Activated CD8-positive, alpha-beta memory T cell treated with anti-CD3 and anti-CD28 coated beads for 1 hour (primary cell): ENCODE results near the gene HS1BP3.

Experiments used
- DNase-seq, 2 donors: peaks; one replicate each; pipeline ENCODE4 v3.0.0-alpha.2; 2020; ENCODE audit warnings: low read depth in 1 of 2; ENCODE audit errors: extremely low read depth in 1 of 2

HS1BP3 gene

GRCh38 chr2:20589975-20590703, 60.8 kb downstream of the HS1BP3 start:
- no peak for DNase-seq

DNA sequence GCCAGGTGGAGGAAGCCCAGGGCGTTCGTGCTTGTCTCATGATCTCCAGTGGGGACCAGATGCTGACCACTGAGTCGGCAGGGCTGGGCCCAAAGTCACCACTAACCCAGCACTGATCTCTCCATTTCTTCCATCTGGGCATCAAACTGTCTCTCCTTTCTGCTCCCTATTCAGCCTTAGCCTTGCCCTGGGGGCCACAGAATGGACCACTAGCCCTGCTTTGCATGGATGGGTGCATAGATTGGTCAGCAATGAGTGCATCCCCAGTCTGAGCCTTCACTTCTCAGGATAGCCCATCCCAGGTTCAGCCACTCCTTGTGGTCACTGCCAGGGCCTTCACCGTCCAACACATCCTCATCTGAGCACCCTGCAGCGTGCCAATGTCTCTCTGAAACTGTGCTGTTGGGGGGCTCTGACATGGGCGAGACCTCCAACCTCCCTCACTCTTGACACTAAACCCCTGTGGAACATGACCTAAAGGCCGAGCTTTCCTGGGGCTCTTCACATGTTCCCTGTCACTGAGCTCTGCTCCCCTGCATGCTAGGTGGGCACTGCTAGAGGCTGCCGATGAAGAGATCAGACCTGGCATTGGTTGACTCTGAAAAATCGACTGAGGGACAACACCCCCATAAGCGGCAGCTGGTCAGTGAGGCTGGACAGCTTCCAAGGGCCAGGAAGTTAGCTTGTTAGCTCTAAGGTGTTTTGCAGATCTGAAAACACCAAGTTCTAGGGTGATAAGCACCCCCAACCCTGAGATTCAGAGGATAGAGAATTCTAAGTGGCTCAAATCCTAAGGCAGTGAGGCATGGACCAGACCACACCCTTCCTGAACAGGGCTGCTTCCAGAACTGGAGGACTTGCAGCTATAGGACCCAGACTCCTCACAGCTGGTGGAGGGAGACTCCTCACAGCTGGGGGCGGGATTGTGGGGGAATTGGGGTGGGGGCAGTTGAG, 61.7 kb downstream of the HS1BP3 start:
- DNase-seq, result no peak

GRCh38 chr2:20585710-20586594, 64.9 kb downstream of the HS1BP3 start:
- no peak for DNase-seq

DNA sequence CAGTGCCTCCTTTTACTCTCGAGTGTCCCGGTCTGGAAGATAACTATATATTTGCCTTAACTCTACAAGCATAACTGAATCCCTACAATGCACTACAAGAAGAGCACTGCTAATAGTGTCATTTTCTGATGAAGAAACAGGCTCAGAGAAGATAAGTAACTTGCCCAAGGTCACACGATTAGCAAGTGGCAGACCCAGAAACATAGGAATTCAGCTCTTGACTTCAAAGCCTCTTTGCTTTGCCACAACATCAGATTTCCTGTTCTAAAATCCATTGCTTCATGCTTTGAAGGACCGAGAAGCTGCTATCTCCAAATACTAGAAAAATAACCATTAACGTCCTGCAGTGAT, 65.6 kb downstream of the HS1BP3 start:
- DNase-seq, result no peak

DNA sequence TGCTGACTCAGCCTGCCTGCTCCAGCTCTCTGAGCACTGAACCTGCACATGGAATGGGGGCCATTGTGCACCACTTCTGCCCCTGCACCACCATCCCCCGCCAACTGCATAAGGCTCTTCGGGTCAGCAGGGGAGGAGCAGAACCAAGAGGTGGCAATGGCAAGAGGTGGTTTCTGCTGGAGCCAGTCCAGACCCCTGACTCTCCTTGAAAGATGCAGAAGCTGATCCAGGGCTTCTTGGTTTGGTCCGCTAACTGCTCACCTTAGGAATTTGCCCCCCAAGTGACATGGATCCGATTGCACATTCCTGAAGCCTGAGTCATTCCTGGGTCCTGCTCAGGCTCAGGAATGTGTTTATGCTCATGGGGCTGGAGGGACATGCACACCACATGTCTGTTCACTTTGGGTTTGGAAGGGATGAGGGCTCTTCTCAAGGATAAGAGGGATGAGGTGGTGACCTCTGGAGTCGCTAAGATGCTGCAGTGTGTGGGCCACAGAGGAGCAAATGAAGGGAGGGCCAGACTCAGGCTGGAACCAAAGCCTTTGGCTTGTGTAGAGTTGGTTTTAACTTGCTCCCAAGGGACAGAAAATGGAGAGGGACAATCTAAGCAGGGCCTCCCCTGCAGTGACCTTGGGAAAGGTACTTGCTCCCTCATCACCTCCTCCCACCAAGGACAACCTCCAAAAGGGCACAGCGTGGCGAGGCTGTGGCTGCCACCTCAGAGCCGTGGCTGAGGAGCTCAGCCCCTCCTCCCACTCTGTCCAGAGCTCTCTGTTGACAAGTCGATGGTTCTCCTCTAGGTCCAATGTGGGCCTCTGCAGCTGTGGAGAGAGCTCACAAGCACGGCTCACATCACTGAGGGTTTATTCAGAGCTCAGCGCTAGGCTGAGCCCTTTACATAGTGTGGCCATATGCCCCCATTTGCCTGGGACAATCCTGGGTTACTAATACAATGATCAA, 66.2 kb downstream of the HS1BP3 start:
- DNase-seq, result no peak

DNA sequence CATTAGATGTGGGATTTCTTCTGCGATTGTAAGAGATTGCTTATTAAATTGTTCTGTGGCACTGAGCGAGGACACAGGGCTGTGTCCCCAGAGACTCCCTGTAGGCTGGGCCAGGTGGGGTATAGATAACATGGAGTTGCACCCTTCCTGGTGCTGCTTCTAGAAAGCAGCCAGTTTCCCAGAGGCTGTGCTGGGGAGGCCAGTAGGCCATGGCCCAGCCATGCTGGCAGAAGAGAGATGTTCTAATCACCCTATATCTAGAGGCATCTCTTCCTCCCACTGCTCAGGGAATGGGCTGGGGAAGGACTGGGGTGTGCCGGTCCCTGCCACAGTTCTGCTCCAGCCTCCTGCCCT, 66.9 kb downstream of the HS1BP3 start:
- DNase-seq, result no peak

- DNase-seq, result no peak
These were observed 67.4 kb downstream of the HS1BP3 start for GRCh38 chr2:20583425-20583881.

DNA sequence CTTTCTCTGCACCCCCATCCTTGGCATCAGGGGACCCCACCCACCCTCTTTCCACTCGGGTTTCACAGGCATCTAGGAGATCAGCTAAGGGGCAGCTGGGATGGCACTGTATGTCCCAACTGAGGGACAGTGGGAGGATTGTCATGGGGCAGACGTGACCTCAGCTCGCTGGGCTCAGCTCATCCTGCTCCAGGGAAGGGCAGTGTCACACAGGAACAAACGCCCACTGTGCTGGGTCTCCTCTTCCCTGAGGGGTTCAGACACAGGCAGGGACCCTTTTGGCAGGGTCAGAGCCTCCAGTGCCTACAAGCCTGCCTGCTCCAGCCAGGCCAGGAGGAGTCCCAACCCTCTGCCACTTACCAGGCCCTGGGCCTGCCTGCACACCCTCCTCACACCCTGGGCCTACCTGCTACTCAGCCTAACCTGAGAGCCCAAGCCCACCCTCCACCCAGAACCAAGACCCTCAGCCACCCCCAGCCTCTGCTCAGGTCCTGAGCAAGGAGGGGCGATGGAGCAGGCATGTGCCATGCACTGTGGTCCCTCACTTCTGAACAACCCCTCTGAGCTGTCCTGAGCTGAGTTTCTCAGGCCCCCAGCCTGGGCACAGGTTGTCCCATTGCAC, 68.2 kb downstream of the HS1BP3 start:
- no peak for DNase-seq

DNA sequence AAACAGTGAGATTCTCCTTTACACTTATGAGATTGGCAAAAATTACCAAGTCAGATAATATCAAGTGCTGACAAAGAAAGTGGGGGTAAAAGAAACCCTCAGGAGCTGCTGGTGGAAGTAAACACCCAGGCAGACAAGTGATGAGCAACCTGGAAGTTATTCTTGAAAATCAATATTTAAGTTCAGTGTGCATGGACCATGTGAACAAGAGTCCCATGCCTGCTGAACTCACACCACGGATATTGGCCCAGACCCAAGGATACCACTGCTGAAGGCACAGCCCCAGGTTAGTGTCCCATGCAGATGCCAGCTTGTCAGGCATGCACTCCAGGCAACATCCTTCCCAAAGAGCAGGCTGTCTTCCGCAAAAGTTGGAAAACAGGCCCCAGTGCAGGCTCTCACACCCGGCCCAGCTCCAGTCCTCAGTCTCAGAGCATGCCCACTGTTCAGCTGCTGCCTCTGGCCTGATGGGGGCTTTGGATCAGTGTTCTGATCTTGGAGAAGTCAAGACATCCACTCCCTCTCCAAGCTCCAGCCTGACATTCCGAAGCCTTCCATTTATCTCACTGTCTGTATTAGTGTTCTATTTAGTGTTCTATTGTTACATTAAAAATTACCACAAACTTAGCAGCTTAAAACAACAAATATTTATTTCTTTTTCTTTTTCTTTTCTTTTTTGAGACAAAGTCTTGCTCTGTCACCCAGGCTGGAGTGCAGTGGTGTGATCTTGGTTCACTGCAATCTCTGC, 70.0 kb downstream of the HS1BP3 start:
- no peak for DNase-seq

GRCh38 chr2:20579866-20580265, 71.0 kb downstream of the HS1BP3 start:
- DNase-seq, result no peak

GRCh38 chr2:20578895-20579825, 71.7 kb downstream of the HS1BP3 start:
- DNase-seq, result no peak

DNA sequence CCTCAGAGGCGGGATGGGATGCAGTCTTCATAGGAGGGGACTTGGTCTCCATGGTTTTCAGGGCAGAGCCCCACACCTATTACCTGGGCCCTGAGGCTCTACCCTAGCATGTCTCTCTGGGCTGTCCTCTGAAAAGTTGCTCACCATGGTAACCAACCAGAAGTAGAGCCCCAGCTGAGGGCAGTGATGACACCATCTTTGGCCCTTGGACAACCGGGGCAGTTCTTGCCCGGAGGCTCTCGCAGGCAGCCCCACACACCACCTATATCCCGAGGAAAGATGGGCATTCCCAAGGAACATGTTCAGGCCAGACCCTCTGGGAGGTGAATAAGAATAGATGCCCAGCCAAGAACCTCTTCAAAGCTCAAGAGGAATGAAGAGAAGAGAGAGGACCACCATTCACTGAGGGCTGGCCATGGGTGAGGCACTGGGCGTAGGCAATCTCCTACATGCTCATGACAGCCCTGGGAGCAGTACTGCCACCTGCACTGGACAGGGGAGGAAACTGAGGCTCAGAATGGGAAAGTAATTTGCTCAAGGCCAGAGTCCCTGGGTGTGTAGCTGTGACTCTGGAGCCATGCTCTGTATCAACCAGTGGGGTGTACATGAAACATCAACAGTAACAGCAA, 72.5 kb downstream of the HS1BP3 start:
- no peak for DNase-seq

DNA sequence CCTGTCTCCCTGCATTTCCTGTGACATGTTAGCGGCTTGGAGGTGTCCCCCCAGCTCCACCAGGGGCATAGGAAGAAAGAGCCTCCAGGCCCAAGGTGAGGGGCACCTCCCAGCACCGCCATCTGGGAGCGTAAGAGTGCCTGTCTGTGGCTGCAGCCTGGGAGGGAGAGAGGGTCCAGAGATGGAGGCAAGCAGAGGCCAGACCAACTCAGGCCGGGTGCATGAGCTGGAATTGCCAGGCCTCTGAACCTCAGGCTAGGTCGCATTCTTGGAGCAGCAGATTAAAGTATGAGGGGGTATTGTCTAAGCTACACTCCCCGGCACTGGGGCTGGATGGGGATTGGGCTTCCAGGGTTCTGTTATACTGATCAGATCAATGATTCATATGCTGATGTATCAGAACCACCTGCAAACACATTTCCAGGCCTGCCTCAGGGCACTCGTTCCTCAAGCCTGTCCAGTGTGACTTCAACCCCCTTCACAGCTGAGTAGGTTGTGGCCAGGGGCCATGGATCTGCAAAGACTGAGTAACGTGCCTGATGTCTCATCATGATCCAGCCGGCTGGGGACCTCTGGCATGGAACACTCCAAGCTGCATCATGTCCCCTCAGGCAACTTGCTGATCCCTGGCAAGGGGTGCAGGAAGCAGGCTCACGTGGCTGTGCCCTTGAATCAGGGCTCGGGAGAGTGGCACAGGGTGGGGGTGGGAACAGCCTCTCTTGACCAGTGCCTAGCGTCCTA, 73.2 kb downstream of the HS1BP3 start:
- DNase-seq, result no peak

- no peak for DNase-seq
These were observed 74.2 kb downstream of the HS1BP3 start for GRCh38 chr2:20576598-20577115.

- no peak for DNase-seq
These were observed 74.8 kb downstream of the HS1BP3 start for GRCh38 chr2:20575935-20576597.

DNA sequence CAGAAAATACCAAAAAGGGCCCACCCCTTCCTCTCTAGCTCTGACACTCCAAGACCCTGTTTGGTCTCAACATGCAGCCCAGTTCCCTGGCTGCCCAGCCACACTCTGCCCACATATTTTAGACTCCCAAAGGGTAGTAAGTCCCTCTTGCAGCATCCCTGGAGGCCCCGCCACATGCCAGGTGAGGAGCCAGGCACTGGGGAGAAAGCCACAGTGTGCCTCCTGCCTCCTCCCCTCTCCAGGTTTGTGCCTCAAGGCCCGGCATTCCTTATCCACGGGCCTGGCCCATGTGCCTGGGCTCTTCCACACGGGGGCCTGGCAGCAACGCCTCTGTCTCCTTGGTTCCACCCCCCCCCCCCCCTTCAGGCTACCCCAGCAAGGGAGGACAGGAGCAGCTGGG, 75.5 kb downstream of the HS1BP3 start:
- DNase-seq, result no peak
